B cell (primary cell): Measurements from ENCODE around the gene ST8SIA1. TPM values are rescaled to one million over a fixed set of nuclear protein-coding genes. Genes with fewer than 3 reads are reported as not detected.

Experiments
- ATAC-seq: fragments of 200-7000 bp; cut with Tn5 transposase; one replicate; pipeline ENCODE4 v1.10.0; 2021; ENCODE audit warnings: low read depth, mild to moderate bottlenecking, moderate number of reproducible peaks, moderate library complexity
- CTCF ChIA-PET: fragments of 350-600 bp; sonication (Branson Sonifier 250); formaldehyde crosslinking; loops from one replicate; lab custom pipeline; 2021; ENCODE audit warnings: antibody characterized with exemption, inconsistent platforms; lab: Charles Lee
- POLR2A ChIA-PET: fragments of 350-600 bp; sonication (Branson Sonifier 250); formaldehyde crosslinking; loops from one replicate; lab custom pipeline; 2021; ENCODE audit warnings: antibody characterized with exemption; lab: Charles Lee
- DNase-seq: peaks from one replicate; pipeline ENCODE4 v3.0.0; 2013
- H2AFZ ChIP-seq: 2 replicates; pipeline ENCODE4 v1.6.1; 2012; ENCODE audit warnings: mild to moderate bottlenecking, low read depth, low read length; ENCODE audit not compliant: insufficient read depth, poor library complexity, severe bottlenecking
- H3K27ac ChIP-seq, 2 donors: 1 replicate in 1 of 2; 2 replicates in 1 of 2; pipeline ENCODE4 v1.5.1; 2012 to 2013; ENCODE audit warnings: low read length in 2 of 2, mild to moderate bottlenecking in 2 of 2, moderate library complexity in 1 of 2
- H3K27me3 ChIP-seq, 4 experiments: fragments of 200-600 bp in 1 of 4; sonication (generic) in 1 of 4; replicated peaks in 1 of 4; 1 replicate in 2 of 4; 2 replicates in 2 of 4; pipeline versions ENCODE4 v1.6.1 to v1.7.0; 2013 to 2016; ENCODE audit warnings: low read length in 3 of 4, mild to moderate bottlenecking in 2 of 4, mixed read lengths in 1 of 4, moderate library complexity in 1 of 4; ENCODE audit not compliant: insufficient read depth in 4 of 4, control insufficient read depth in 3 of 4; ENCODE audit errors: control extremely low read depth in 1 of 4
- H3K36me3 ChIP-seq, 2 experiments: replicated peaks in 1 of 2; 1 replicate in 1 of 2; 2 replicates in 1 of 2; pipeline versions ENCODE4 v1.6.1 to v1.7.1; 2013; ENCODE audit warnings: low read length in 1 of 2; ENCODE audit not compliant: insufficient read depth in 2 of 2, control insufficient read depth in 1 of 2; ENCODE audit errors: control extremely low read depth in 1 of 2, extremely low read depth in 1 of 2
- H3K4me1 ChIP-seq, 2 donors: fragments of 200-600 bp in 1 of 2; sonication (generic) in 1 of 2; 1 replicate in 1 of 2; 2 replicates in 1 of 2; pipeline versions ENCODE4 v1.5.1 to v1.6.1; 2013 to 2017; ENCODE audit warnings: low read length in 2 of 2; ENCODE audit not compliant: control insufficient read depth in 2 of 2, insufficient read depth in 2 of 2
- H3K4me2 ChIP-seq: replicated peaks from 2 replicates; pipeline ENCODE3; 2012; ENCODE audit warnings: mild to moderate bottlenecking, low read depth, low read length; ENCODE audit not compliant: poor library complexity, severe bottlenecking
- H3K4me3 ChIP-seq, 5 experiments: fragments of 200-600 bp in 1 of 5; sonication (generic) in 1 of 5; 1 replicate in 3 of 5; 2 replicates in 2 of 5; pipeline versions ENCODE4 v1.5.1 to v1.7.0; 2011 to 2016; ENCODE audit warnings: low read length in 4 of 5, mild to moderate bottlenecking in 4 of 5, low read depth in 2 of 5, control low read depth in 1 of 5, moderate library complexity in 1 of 5; ENCODE audit not compliant: insufficient read depth in 1 of 5; ENCODE audit errors: control extremely low read depth in 1 of 5, extremely low read depth in 1 of 5
- H3K79me2 ChIP-seq: fragments of 200-600 bp; sonication (generic); one replicate; pipeline ENCODE4 v1.6.0; 2016; ENCODE audit warnings: low read length; ENCODE audit not compliant: control insufficient read depth, insufficient read depth
- H3K9ac ChIP-seq: fragments of 200-600 bp; sonication (generic); 2 replicates; pipeline ENCODE4 v1.6.1; 2017; ENCODE audit warnings: mild to moderate bottlenecking, low read length, moderate library complexity
- H3K9me3 ChIP-seq, 3 donors: one replicate each; pipeline versions ENCODE4 v1.6.1 to v1.7.1; 2013; ENCODE audit warnings: low read length in 2 of 3; ENCODE audit not compliant: control insufficient read depth in 2 of 3, insufficient read depth in 1 of 3; ENCODE audit errors: control extremely low read depth in 1 of 3
- H4K20me1 ChIP-seq: 2 replicates; pipeline ENCODE4 v1.6.0; 2012; ENCODE audit warnings: mild to moderate bottlenecking, low read length; ENCODE audit not compliant: insufficient read depth, control insufficient read depth, poor library complexity, severe bottlenecking
- H3K27ac Mint-ChIP-seq: one replicate; pipeline ENCODE4 v1.8.0; 2021; ENCODE audit warnings: mixed read lengths
- H3K27me3 Mint-ChIP-seq: one replicate; pipeline ENCODE4 v1.8.0; 2021; ENCODE audit warnings: mixed read lengths
- H3K4me1 Mint-ChIP-seq: one replicate; pipeline ENCODE4 v1.8.0; 2021; ENCODE audit warnings: mixed read lengths
- H3K4me3 Mint-ChIP-seq: one replicate; pipeline ENCODE4 v1.8.0; 2021; ENCODE audit warnings: mixed read lengths
- H3K9me3 Mint-ChIP-seq: one replicate; pipeline ENCODE4 v1.8.0; 2022; ENCODE audit warnings: mixed read lengths; ENCODE audit not compliant: insufficient read depth
- CTCF ChIP-seq: fragments of 200-600 bp; IDR thresholded peaks from one replicate; pipeline ENCODE4 v1.8.0; 2022; ENCODE audit warnings: antibody characterized with exemption, mild to moderate bottlenecking
- EZH2 ChIP-seq: IDR thresholded peaks from 2 replicates; pipeline ENCODE4 v1.6.1; 2012; ENCODE audit warnings: borderline replicate concordance, low read depth, mild to moderate bottlenecking, moderate library complexity, low read length; ENCODE audit not compliant: insufficient read depth, poor library complexity, severe bottlenecking
- WGBS: methylation state at CpG from one replicate; pipeline ENCODE4 v1.1.5; 2013; ENCODE audit warnings: missing lambda C conversion rate; ENCODE audit not compliant: insufficient coverage; 5-methylcytosine and 5-hydroxymethylcytosine counted together
- intact Hi-C: fragments of 100-400 bp; cut with micrococcal nuclease; formaldehyde crosslinking; loops from one replicate; pipeline ENCODE4 v1.10.0; 2022
- polyA plus RNA-seq: library from polyadenylated mRNA; depleted of rRNA; stranded (reverse); fragments of >200 nt; gene quantifications from 2 replicates; pipeline ENCODE4 v1.2.3, GENCODE V29; 2012
- total RNA-seq, 2 donors: library from RNA; stranded (reverse); fragments of 120-200 nt in 1 of 2; gene quantifications; 1 replicate in 1 of 2; 2 replicates in 1 of 2; pipeline versions ENCODE4 v1.2.3 to v1.2.4, GENCODE V29; 2013 to 2022

Gene ST8SIA1
- total and polyA plus RNA-seq, 2 donors (not counting 1 experiment from before 2014, with no cell fraction given): 0.02 to 0.04 TPM

- peaks cover 7% of the 10 kb centered on the region for H3K27me3 Mint-ChIP-seq
- H3K4me1 Mint-ChIP-seq: no peaks in the 10 kb centered on the region
- POLR2A ChIA-PET: no interaction called here
- Histone ChIP-seq H3K9me3 (no peaks in the 10 kb centered on the region), H3K27me3 (no peaks in the 10 kb centered on the region), H3K27ac (no peak overlapping the region), H3K79me2 (no peaks in the 10 kb centered on the region), H3K4me1 (no peaks in the 10 kb centered on the region), H3K4me2 (no peak overlapping the region), H3K36me3 (no peaks in the 10 kb centered on the region), H4K20me1 (no peaks in the 10 kb centered on the region), H2AFZ (no peak overlapping the region), H3K4me3 (no peak overlapping the region), H3K9ac (no peak overlapping the region)
- H3K27ac Mint-ChIP-seq: no peak overlapping the region
- no peak for TF ChIP-seq EZH2
- no peak for TF ChIP-seq CTCF
- no peaks in the 10 kb centered on the region for H3K9me3 Mint-ChIP-seq
- H3K4me3 Mint-ChIP-seq: no peak overlapping the region
- intact Hi-C loops: no loop called here
- no peak for DNase-seq
- 95% methylated on average over 2 of the region's 9 CpGs for WGBS
- ATAC-seq: no peak
- CTCF ChIA-PET: no interaction called here
Observed at GRCh38 chr12:22246217-22246846, 88.2 kb downstream of the ST8SIA1 start.

GRCh38 chr12:22242726-22243125, 91.8 kb downstream of the ST8SIA1 start:
- ATAC-seq: no peak
- Histone ChIP-seq H3K9ac (no peak overlapping the region), H3K27me3 (no peaks in the 10 kb centered on the region), H3K27ac (no peak overlapping the region), H3K36me3 (no peaks in the 10 kb centered on the region), H3K9me3 (no peaks in the 10 kb centered on the region), H2AFZ (no peak overlapping the region), H3K4me1 (no peaks in the 10 kb centered on the region), H3K79me2 (no peaks in the 10 kb centered on the region), H3K4me2 (no peak overlapping the region), H3K4me3 (no peak overlapping the region), H4K20me1 (no peaks in the 10 kb centered on the region)
- Mint-ChIP-seq H3K27me3 (peaks cover 3% of the 10 kb centered on the region), H3K4me3 (no peak overlapping the region), H3K27ac (no peak overlapping the region), H3K9me3 (peaks cover 2% of the 10 kb centered on the region), H3K4me1 (no peaks in the 10 kb centered on the region)
- ChIA-PET CTCF (no interaction called here), POLR2A (no interaction called here)
- intact Hi-C loops: no loop called here
- TF ChIP-seq CTCF (no peak), EZH2 (no peak)
- no peak for DNase-seq
